ENCODE measurements around the gene UNC13B.

GRCh38 chr9:35415402-35416097 is 253.7 kb downstream of the UNC13B start:
- no peak for TF ChIP-seq SUZ12 (IDR thresholded peaks at IDR 0.05)
- TF ChIP-seq FOXA1 (IDR thresholded peaks at IDR 0.05), result no peak
- no peak for TF ChIP-seq NFRKB (IDR thresholded peaks at IDR 0.05)
- TF ChIP-seq FOXM1 (IDR thresholded peaks at IDR 0.05; ENCODE audit: borderline replicate concordance), result no peak
